PFSK-1 (cell line): Measurements from ENCODE around the gene PCDHGC3. TPM values are rescaled to one million over a fixed set of nuclear protein-coding genes. Genes with fewer than 3 reads are reported as not detected.

Experiments
- FOXP2 ChIP-seq: optimal IDR thresholded peaks from 2 replicates; pipeline ENCODE3; 2011; ENCODE audit warnings: borderline replicate concordance, control low read depth, inconsistent platforms; ENCODE audit not compliant: insufficient read depth; ENCODE audit errors: extremely low read length, extremely low read depth
- POLR2AphosphoS5 ChIP-seq: IDR thresholded peaks from 2 replicates; pipeline ENCODE4 v1.6.1; 2012; ENCODE audit warnings: low read depth, mild to moderate bottlenecking, control low read depth, low read length, moderate library complexity
- REST ChIP-seq, 2 experiments: IDR thresholded peaks; 2 replicates each; pipeline versions ENCODE4 v1.6.1 to v1.8.0; 2011 to 2012; ENCODE audit warnings: low read depth in 2 of 2, low read length in 2 of 2, control low read depth in 1 of 2, inconsistent platforms in 1 of 2, mild to moderate bottlenecking in 1 of 2, moderate library complexity in 1 of 2; ENCODE audit not compliant: insufficient read depth in 1 of 2
- SIN3A ChIP-seq: IDR thresholded peaks from 2 replicates; pipeline ENCODE4 v1.6.1; 2012; ENCODE audit warnings: mild to moderate bottlenecking, low read length, moderate library complexity, borderline replicate concordance; ENCODE audit not compliant: insufficient read depth
- TAF1 ChIP-seq: IDR thresholded peaks from 2 replicates; pipeline ENCODE4 v1.6.1; 2012; ENCODE audit warnings: low read length, control low read depth, borderline replicate concordance; ENCODE audit not compliant: insufficient read depth
- polyA plus RNA-seq: library from polyadenylated mRNA; unstranded; fragments of >200 nt; gene quantifications from one replicate; pipeline ENCODE4 v1.2.1, GENCODE V29; 2012; ENCODE audit warnings: low read depth, missing spikeins; ENCODE audit not compliant: insufficient read length

Gene PCDHGC3
- polyA plus RNA-seq, result 81.2 TPM

- TF ChIP-seq TAF1 (peak; percentile 20; the same call in 1 of the 2 replicates), SIN3A (0 out of 2 replicates have a peak, but pooled peaks have one; percentile 67), REST (IDR thresholded peaks at IDR 0.05; ENCODE audit: insufficient read depth in 1 of 2, low read depth in 2 of 2, low read length in 2 of 2) (no peak; a peak in 1 of 4 replicates), FOXP2 (peak; percentile 26), POLR2AphosphoS5 (peak; percentile 52; the same call in 1 of the 2 replicates)
Observed at GRCh38 chr5:141475625-141476131, at the start of gene PCDHGC3. Gene PCDHGC3, plus strand, starts transcription at chr5:141475966. Its CDS starts 151 bp downstream, at chr5:141476117.

- no peak for TF ChIP-seq FOXP2
- no peak for TF ChIP-seq SIN3A
- no peak for TF ChIP-seq POLR2AphosphoS5
- no peak for TF ChIP-seq TAF1
- no peak for TF ChIP-seq REST (IDR thresholded peaks at IDR 0.05; ENCODE audit: insufficient read depth in 1 of 2, low read depth in 2 of 2, low read length in 2 of 2)
Observed at GRCh38 chr5:141427783-141428426, 47.9 kb upstream of the PCDHGC3 start.

DNA sequence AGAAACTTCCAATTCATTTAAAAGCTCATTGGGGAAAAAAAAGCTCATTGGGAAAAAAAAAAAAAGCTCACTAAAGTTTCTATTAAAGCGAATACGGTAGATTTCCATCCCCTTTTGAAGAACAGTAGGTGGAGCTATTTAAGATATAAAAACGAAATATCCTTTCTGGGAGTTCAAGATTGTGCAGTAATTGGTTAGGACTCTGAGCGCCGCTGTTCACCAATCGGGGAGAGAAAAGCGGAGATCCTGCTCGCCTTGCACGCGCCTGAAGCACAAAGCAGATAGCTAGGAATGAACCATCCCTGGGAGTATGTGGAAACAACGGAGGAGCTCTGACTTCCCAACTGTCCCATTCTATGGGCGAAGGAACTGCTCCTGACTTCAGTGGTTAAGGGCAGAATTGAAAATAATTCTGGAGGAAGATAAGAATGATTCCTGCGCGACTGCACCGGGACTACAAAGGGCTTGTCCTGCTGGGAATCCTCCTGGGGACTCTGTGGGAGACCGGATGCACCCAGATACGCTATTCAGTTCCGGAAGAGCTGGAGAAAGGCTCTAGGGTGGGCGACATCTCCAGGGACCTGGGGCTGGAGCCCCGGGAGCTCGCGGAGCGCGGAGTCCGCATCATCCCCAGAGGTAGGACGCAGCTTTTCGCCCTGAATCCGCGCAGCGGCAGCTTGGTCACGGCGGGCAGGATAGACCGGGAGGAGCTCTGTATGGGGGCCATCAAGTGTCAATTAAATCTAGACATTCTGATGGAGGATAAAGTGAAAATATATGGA lies 45.2 kb upstream of the PCDHGC3 start, which contains the start of gene PCDHGA12:
Gene PCDHGA12 (plus strand): TSS at position 176 of the 782 bp plus-strand sequence. CDS start 253 bp downstream, at position 429.
- no peak for TF ChIP-seq FOXP2
- TF ChIP-seq POLR2AphosphoS5, result no peak
- TF ChIP-seq TAF1, result no peak
- TF ChIP-seq REST (IDR thresholded peaks at IDR 0.05; ENCODE audit: insufficient read depth in 1 of 2, low read depth in 2 of 2, low read length in 2 of 2), result no peak
- TF ChIP-seq SIN3A, result no peak

DNA sequence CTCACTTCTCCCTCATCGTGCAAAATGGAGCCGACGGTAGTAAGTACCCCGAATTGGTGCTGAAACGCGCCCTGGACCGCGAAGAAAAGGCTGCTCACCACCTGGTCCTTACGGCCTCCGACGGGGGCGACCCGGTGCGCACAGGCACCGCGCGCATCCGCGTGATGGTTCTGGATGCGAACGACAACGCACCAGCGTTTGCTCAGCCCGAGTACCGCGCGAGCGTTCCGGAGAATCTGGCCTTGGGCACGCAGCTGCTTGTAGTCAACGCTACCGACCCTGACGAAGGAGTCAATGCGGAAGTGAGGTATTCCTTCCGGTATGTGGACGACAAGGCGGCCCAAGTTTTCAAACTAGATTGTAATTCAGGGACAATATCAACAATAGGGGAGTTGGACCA lies 44.5 kb upstream of the PCDHGC3 start:
- TF ChIP-seq TAF1 (no peak), REST (IDR thresholded peaks at IDR 0.05; ENCODE audit: insufficient read depth in 1 of 2, low read depth in 2 of 2, low read length in 2 of 2) (no peak), POLR2AphosphoS5 (no peak), SIN3A (no peak), FOXP2 (no peak)
